Measurements from ENCODE around the gene PFKL. TPM values are rescaled to one million over a fixed set of nuclear protein-coding genes. Genes with fewer than 3 reads are reported as not detected.
"Not testable (repeated sequence)": the region's sequence is repeated elsewhere in the genome, so short reads cannot be mapped to it uniquely, and the experiment has no call there.

The PFKL gene
- total RNA-seq, 1 donor, result 114 TPM

- no peak overlapping the region for H3K4me3 ChIP-seq (ENCODE audit: low read depth, low read length)
- no peak for DNase-seq (ENCODE audit: low read depth)
- no peak for TF ChIP-seq CTCF (IDR thresholded peaks at IDR 0.05; ENCODE audit: insufficient read depth, low read length)
Measured at GRCh38 chr21:44279354-44280260, 20.2 kb upstream of the PFKL start.

- no peak for TF ChIP-seq CTCF (IDR thresholded peaks at IDR 0.05; ENCODE audit: insufficient read depth, low read length)
- H3K4me3 ChIP-seq (ENCODE audit: low read depth, low read length), result no peak overlapping the region
- no peak for DNase-seq (ENCODE audit: low read depth)
Measured at GRCh38 chr21:44281801-44282200, 18.1 kb upstream of the PFKL start.

- no peak for TF ChIP-seq CTCF (IDR thresholded peaks at IDR 0.05; ENCODE audit: insufficient read depth, low read length)
- H3K4me3 ChIP-seq (ENCODE audit: low read depth, low read length), result no peak overlapping the region
- DNase-seq (ENCODE audit: low read depth), result no peak
Measured at GRCh38 chr21:44282370-44282769, 17.5 kb upstream of the PFKL start.

GRCh38 chr21:44283211-44283785 lies 16.6 kb upstream of the PFKL start:
- H3K4me3 ChIP-seq (ENCODE audit: low read depth, low read length); DNase-seq (ENCODE audit: low read depth): not testable (repeated sequence)

- H3K4me3 ChIP-seq (ENCODE audit: low read depth, low read length), result no peak overlapping the region
- DNase-seq (ENCODE audit: low read depth), result no peak
- no peak for TF ChIP-seq CTCF (IDR thresholded peaks at IDR 0.05; ENCODE audit: insufficient read depth, low read length)
Measured at GRCh38 chr21:44283948-44284347, 15.9 kb upstream of the PFKL start.

- DNase-seq (ENCODE audit: low read depth), result no peak
- no peak for TF ChIP-seq CTCF (IDR thresholded peaks at IDR 0.05; ENCODE audit: insufficient read depth, low read length)
- no peak within 1 kb of the TSS for H3K4me3 ChIP-seq (ENCODE audit: low read depth, low read length)
Measured at GRCh38 chr21:44285138-44285992, 14.5 kb upstream of the PFKL start, which contains the start of gene AIRE. TSS of gene AIRE (plus strand) at chr21:44285876. CDS start at chr21:44286007, 131 bp downstream.

Data from fibroblast of the aortic adventitia (primary cell).